Ammon's horn (tissue), 1 donor: ENCODE measurements around the gene SEC11C.
"Not testable (repeated sequence)": the region's sequence is repeated elsewhere in the genome, so short reads cannot be mapped to it uniquely, and the experiment has no call there.

ENCODE experiments used
- DNase-seq: peaks from one replicate; pipeline ENCODE4 v3.0.0-alpha.2; 2016; ENCODE audit warnings: low spot score

SEC11C gene

GRCh38 chr18:59139615-59140301 is at the start of gene SEC11C:
Gene SEC11C, plus strand, starts transcription at chr18:59139884. Its CDS starts 65 bp downstream, at chr18:59139949.
- peak; percentile 99 for DNase-seq

- no peak for DNase-seq
These were observed 48.6 kb upstream of the SEC11C start for GRCh38 chr18:59090966-59091603.

GRCh38 chr18:59093668-59094067 is 46.0 kb upstream of the SEC11C start:
- DNase-seq, result no peak

GRCh38 chr18:59094569-59094968 is 45.1 kb upstream of the SEC11C start:
- no peak for DNase-seq

GRCh38 chr18:59096098-59096789 is 43.4 kb upstream of the SEC11C start:
- no peak for DNase-seq

- DNase-seq, result no peak
These were observed 37.8 kb upstream of the SEC11C start for GRCh38 chr18:59101830-59102414.

GRCh38 chr18:59109375-59109774 is 30.3 kb upstream of the SEC11C start:
- no peak for DNase-seq

- DNase-seq, result no peak
These were observed 25.5 kb upstream of the SEC11C start for GRCh38 chr18:59114160-59114559.

GRCh38 chr18:59123588-59124369 is 15.9 kb upstream of the SEC11C start:
- no peak for DNase-seq

GRCh38 chr18:59124370-59124704 is 15.3 kb upstream of the SEC11C start:
- DNase-seq, result no peak

- DNase-seq, result no peak
These were observed 12.6 kb upstream of the SEC11C start for GRCh38 chr18:59127047-59127446.

- DNase-seq, result no peak
These were observed 9.6 kb upstream of the SEC11C start for GRCh38 chr18:59129951-59130703.

- DNase-seq, result no peak
These were observed 6.7 kb upstream of the SEC11C start for GRCh38 chr18:59132810-59133465.

- DNase-seq, result peak; percentile 94
These were observed 431 bp upstream of the SEC11C start for GRCh38 chr18:59139291-59139614.

- DNase-seq, result peak; percentile 44
These were observed 710 bp downstream of the SEC11C start for GRCh38 chr18:59140302-59140885.

- DNase-seq, result peak; percentile 80
These were observed 1.8 kb downstream of the SEC11C start for GRCh38 chr18:59141294-59142068.

GRCh38 chr18:59142274-59142673 is 2.6 kb downstream of the SEC11C start:
- DNase-seq, result no peak

GRCh38 chr18:59142800-59143416 is 3.2 kb downstream of the SEC11C start:
- not testable (repeated sequence) for DNase-seq

GRCh38 chr18:59143441-59143840 is 3.8 kb downstream of the SEC11C start:
- no peak for DNase-seq
